ENCODE measurements around the gene GNPTG. TPM values are rescaled to one million over a fixed set of nuclear protein-coding genes. Genes with fewer than 3 reads are reported as not detected.
A peak's percentile ranks its signal among the peaks of the same experiment; 100 is the strongest.

Gene GNPTG
- total RNA-seq (2014; rRNA removed; shearing (Covaris generic); ENCODE audit: low replicate concordance): 40.9 and 52.2 TPM in 2 replicates

GRCh38 chr16:1351582-1352362, at the start of gene GNPTG, which contains the start of gene TSR3:
GNPTG (plus strand) TSS chr16:1351931; CDS start chr16:1351966, 35 bp downstream.
TSR3 (minus strand) TSS chr16:1351878; CDS start chr16:1351804, 74 bp downstream.
- Histone ChIP-seq H3K4me3 (peak within 1 kb of the TSS; percentile 97), H3K9me3 (no peaks in the 10 kb centered on the region), H3K36me3 (peaks cover 17% of the 10 kb centered on the region), H3K27me3 (no peaks in the 10 kb centered on the region)
- peak; percentile 88 for DNase-seq

- Histone ChIP-seq H3K4me3 (no peak overlapping the region), H3K9me3 (no peaks in the 10 kb centered on the region), H3K36me3 (peaks cover 4% of the 10 kb centered on the region; the same call in 1 of the 2 replicates), H3K27me3 (no peaks in the 10 kb centered on the region)
- no peak for DNase-seq
These were observed 45.9 kb upstream of the GNPTG start for GRCh38 chr16:1305823-1306222.

GRCh38 chr16:1306334-1306733, 45.4 kb upstream of the GNPTG start:
- no peak overlapping the region for H3K4me3 ChIP-seq
- no peaks in the 10 kb centered on the region for H3K9me3 ChIP-seq
- H3K27me3 ChIP-seq: no peaks in the 10 kb centered on the region
- no peak for DNase-seq
- H3K36me3 ChIP-seq: peaks cover 8% of the 10 kb centered on the region

- Histone ChIP-seq H3K4me3 (peak overlapping the region; percentile 60), H3K27me3 (no peaks in the 10 kb centered on the region), H3K9me3 (no peaks in the 10 kb centered on the region), H3K36me3 (peaks cover 27% of the 10 kb centered on the region)
- DNase-seq: no peak
These were observed 43.4 kb upstream of the GNPTG start for GRCh38 chr16:1308036-1308976.

GRCh38 chr16:1308977-1309885, 42.5 kb upstream of the GNPTG start, which contains the start of gene UBE2I:
UBE2I (plus strand) TSS chr16:1309636; CDS start chr16:1314031, 4,395 bp downstream.
- Histone ChIP-seq H3K27me3 (no peaks in the 10 kb centered on the region), H3K36me3 (peaks cover 35% of the 10 kb centered on the region), H3K4me3 (peak within 1 kb of the TSS; percentile 95), H3K9me3 (no peaks in the 10 kb centered on the region)
- peak; percentile 98 for DNase-seq

- Histone ChIP-seq H3K4me3 (peak overlapping the region; percentile 95), H3K9me3 (no peaks in the 10 kb centered on the region), H3K27me3 (no peaks in the 10 kb centered on the region), H3K36me3 (peaks cover 44% of the 10 kb centered on the region)
- DNase-seq: peak; percentile 57
These were observed 41.6 kb upstream of the GNPTG start for GRCh38 chr16:1309888-1310831.

GRCh38 chr16:1310832-1311200, 40.9 kb upstream of the GNPTG start:
- Histone ChIP-seq H3K27me3 (no peaks in the 10 kb centered on the region), H3K4me3 (peak overlapping the region; percentile 95), H3K36me3 (peaks cover 51% of the 10 kb centered on the region), H3K9me3 (no peaks in the 10 kb centered on the region)
- no peak for DNase-seq

- Histone ChIP-seq H3K9me3 (no peaks in the 10 kb centered on the region), H3K27me3 (no peaks in the 10 kb centered on the region), H3K4me3 (peak overlapping the region; percentile 95), H3K36me3 (peaks cover 55% of the 10 kb centered on the region)
- no peak for DNase-seq
These were observed 40.5 kb upstream of the GNPTG start for GRCh38 chr16:1311212-1311737.

GRCh38 chr16:1311738-1312466, 39.8 kb upstream of the GNPTG start:
- Histone ChIP-seq H3K36me3 (peaks cover 62% of the 10 kb centered on the region), H3K27me3 (no peaks in the 10 kb centered on the region), H3K4me3 (peak overlapping the region; percentile 95), H3K9me3 (no peaks in the 10 kb centered on the region)
- no peak for DNase-seq

GRCh38 chr16:1312467-1312816, 39.3 kb upstream of the GNPTG start:
- Histone ChIP-seq H3K4me3 (no peak overlapping the region), H3K27me3 (no peaks in the 10 kb centered on the region), H3K36me3 (peaks cover 67% of the 10 kb centered on the region), H3K9me3 (no peaks in the 10 kb centered on the region)
- DNase-seq: no peak

GRCh38 chr16:1312903-1313302, 38.8 kb upstream of the GNPTG start:
- DNase-seq: no peak
- Histone ChIP-seq H3K4me3 (no peak overlapping the region), H3K9me3 (no peaks in the 10 kb centered on the region), H3K36me3 (peaks cover 72% of the 10 kb centered on the region), H3K27me3 (no peaks in the 10 kb centered on the region)

- no peak for DNase-seq
- H3K27me3 ChIP-seq: no peaks in the 10 kb centered on the region
- H3K9me3 ChIP-seq: no peaks in the 10 kb centered on the region
- no peak overlapping the region for H3K4me3 ChIP-seq
- H3K36me3 ChIP-seq: peaks cover 81% of the 10 kb centered on the region
These were observed 37.9 kb upstream of the GNPTG start for GRCh38 chr16:1313721-1314369.

- H3K36me3 ChIP-seq: peaks cover 88% of the 10 kb centered on the region
- H3K4me3 ChIP-seq: no peak overlapping the region
- no peaks in the 10 kb centered on the region for H3K27me3 ChIP-seq
- no peak for DNase-seq
- H3K9me3 ChIP-seq: no peaks in the 10 kb centered on the region
These were observed 37.2 kb upstream of the GNPTG start for GRCh38 chr16:1314399-1315068.
